Measurements from ENCODE around the gene RDH14. TPM values are rescaled to one million over a fixed set of nuclear protein-coding genes. Genes with fewer than 3 reads are reported as not detected.

The RDH14 gene
- total RNA-seq, 1 donor from 2014 or later = 18.8 TPM

DNA sequence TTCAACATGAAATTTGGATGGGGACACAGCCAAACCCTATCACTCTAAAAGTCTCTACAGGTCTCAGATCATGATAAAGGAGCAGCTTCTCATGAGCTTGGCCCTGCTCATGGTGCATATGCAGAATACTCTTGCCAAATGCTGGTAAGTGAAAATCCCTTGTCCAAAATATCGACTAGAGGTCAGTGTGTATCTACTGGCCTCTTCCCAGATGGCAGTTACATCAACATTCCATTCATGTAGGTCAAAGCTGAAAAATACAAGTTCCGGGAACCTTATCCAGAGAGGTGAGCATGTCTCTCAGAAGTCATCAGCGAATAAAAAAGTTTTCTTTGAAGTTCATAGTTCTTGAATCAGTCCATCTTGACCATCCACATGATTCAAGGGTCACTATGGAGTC lies 36.5 kb upstream of the RDH14 start:
- no peak overlapping the region for H3K27ac Mint-ChIP-seq (ENCODE audit: unreplicated experiment)
- no peak overlapping the region for H3K4me3 Mint-ChIP-seq (ENCODE audit: unreplicated experiment)
- TF ChIP-seq, protein P1, sequence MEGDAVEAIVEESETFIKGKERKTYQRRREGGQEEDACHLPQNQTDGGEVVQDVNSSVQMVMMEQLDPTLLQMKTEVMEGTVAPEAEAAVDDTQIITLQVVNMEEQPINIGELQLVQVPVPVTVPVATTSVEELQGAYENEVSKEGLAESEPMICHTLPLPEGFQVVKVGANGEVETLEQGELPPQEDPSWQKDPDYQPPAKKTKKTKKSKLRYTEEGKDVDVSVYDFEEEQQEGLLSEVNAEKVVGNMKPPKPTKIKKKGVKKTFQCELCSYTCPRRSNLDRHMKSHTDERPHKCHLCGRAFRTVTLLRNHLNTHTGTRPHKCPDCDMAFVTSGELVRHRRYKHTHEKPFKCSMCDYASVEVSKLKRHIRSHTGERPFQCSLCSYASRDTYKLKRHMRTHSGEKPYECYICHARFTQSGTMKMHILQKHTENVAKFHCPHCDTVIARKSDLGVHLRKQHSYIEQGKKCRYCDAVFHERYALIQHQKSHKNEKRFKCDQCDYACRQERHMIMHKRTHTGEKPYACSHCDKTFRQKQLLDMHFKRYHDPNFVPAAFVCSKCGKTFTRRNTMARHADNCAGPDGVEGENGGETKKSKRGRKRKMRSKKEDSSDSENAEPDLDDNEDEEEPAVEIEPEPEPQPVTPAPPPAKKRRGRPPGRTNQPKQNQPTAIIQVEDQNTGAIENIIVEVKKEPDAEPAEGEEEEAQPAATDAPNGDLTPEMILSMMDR (IDR thresholded peaks at IDR 0.05) = no peak
- no peak for DNase-seq (ENCODE audit: low spot score)
- peaks cover 3% of the 10 kb centered on the region for H3K4me1 Mint-ChIP-seq (ENCODE audit: low read depth)
- H3K27me3 Mint-ChIP-seq (ENCODE audit: low read depth) = no peaks in the 10 kb centered on the region
- no peaks in the 10 kb centered on the region for H3K9me3 Mint-ChIP-seq (ENCODE audit: low read depth)
- H3K36me3 Mint-ChIP-seq (ENCODE audit: low read depth) = no peaks in the 10 kb centered on the region

DNA sequence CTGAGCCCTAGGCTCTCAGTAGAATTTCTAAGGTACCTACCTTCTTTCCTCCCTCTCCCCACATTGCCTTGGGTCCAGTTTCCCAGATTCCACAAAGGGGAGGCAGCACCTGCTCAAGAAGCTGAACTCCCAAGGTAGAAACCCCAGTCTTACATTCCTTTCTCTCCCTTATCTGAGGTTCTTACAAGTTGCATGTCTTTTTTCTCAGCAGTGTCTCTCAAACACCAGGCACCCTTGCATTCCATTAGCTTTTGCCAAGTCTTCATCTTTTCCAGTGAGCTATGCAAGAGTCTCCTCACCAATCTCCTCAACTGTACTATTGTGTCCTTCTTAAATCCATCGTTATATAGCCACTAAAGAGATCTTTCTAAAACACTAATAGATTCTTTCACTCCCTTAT lies 33.0 kb upstream of the RDH14 start:
- Mint-ChIP-seq H3K36me3 (ENCODE audit: low read depth) (no peaks in the 10 kb centered on the region), H3K27ac (ENCODE audit: unreplicated experiment) (no peak overlapping the region), H3K9me3 (ENCODE audit: low read depth) (no peaks in the 10 kb centered on the region), H3K4me1 (ENCODE audit: low read depth) (peaks cover 3% of the 10 kb centered on the region), H3K4me3 (ENCODE audit: unreplicated experiment) (no peak overlapping the region), H3K27me3 (ENCODE audit: low read depth) (no peaks in the 10 kb centered on the region)
- DNase-seq (ENCODE audit: low spot score) = no peak
- TF ChIP-seq, protein P1 (IDR thresholded peaks at IDR 0.05) = no peak

DNA sequence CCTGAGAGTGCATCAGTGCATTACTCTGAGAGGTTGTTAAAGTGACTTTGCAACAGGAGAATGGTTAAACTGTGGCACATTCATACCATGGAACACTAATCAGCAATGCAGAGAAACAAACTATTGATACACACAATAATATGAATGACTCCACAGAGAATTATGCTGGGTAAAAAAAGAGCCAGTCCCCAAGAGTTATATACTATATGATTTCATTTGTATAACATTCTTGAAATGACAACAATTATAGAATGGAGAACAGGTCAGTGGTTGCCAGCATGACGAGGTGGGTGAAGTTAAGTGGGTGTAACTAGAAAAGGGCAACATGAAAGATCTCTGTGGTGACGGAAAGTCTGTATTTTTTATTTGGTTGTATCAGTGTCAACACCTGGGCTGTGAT lies 31.9 kb upstream of the RDH14 start:
- H3K9me3 Mint-ChIP-seq (ENCODE audit: low read depth) = no peaks in the 10 kb centered on the region
- TF ChIP-seq, protein P1 (IDR thresholded peaks at IDR 0.05) = no peak
- no peak for DNase-seq (ENCODE audit: low spot score)
- H3K27me3 Mint-ChIP-seq (ENCODE audit: low read depth) = no peaks in the 10 kb centered on the region
- no peak overlapping the region for H3K4me3 Mint-ChIP-seq (ENCODE audit: unreplicated experiment)
- no peaks in the 10 kb centered on the region for H3K36me3 Mint-ChIP-seq (ENCODE audit: low read depth)
- H3K27ac Mint-ChIP-seq (ENCODE audit: unreplicated experiment) = no peak overlapping the region
- H3K4me1 Mint-ChIP-seq (ENCODE audit: low read depth) = peaks cover 3% of the 10 kb centered on the region

DNA sequence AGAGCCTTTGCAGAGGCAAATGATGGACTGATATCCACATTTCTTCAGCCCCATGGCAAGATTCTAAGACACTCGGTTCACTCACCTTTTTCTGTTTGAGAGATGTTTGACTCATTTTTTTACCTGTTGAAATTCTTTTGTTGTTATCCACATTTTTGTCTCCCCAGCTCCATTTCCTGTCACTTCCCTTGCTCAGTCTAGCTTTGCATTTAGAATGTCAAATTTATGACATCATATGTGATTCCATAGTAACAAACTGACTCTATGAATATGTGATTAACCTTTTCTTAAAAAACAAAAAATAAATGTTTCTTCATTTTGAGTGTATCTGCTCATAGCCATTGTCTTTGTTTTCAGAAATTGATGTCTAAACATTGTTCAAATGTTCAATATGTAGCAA lies 28.9 kb upstream of the RDH14 start, which contains the start of gene NT5C1B:
NT5C1B (minus strand) TSS at position 216 of the 400 bp plus-strand sequence; CDS start at position 115, 101 bp downstream.
- TF ChIP-seq, protein P1 (IDR thresholded peaks at IDR 0.05) = no peak
- Mint-ChIP-seq H3K27me3 (ENCODE audit: low read depth) (no peaks in the 10 kb centered on the region), H3K27ac (ENCODE audit: unreplicated experiment) (no peak within 1 kb of the TSS), H3K4me3 (ENCODE audit: unreplicated experiment) (no peak within 1 kb of the TSS), H3K4me1 (ENCODE audit: low read depth) (peaks cover 3% of the 10 kb centered on the region), H3K36me3 (ENCODE audit: low read depth) (no peaks in the 10 kb centered on the region), H3K9me3 (ENCODE audit: low read depth) (peaks cover 11% of the 10 kb centered on the region)
- no peak for DNase-seq (ENCODE audit: low spot score)

DNA sequence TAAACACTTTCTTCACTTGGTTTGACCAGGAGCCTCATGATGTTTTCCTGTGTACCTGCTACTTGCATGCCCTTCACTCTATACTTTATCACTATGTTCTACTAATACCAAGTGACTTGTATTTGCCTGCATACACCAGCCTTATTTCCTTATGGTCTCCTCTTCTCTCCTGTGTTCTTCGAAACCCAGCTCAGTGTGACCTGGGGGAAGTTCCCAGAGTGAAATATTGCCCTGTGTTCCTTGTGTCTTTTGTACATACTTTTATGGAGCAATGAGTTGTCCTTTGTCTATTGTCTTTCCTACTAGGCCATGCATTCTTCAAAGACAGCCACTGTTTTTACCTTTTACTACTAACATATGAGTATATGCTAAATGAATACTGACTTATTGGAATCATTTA lies 28.3 kb upstream of the RDH14 start:
- Mint-ChIP-seq H3K27me3 (ENCODE audit: low read depth) (no peaks in the 10 kb centered on the region), H3K4me1 (ENCODE audit: low read depth) (peaks cover 3% of the 10 kb centered on the region), H3K27ac (ENCODE audit: unreplicated experiment) (no peak overlapping the region), H3K9me3 (ENCODE audit: low read depth) (peaks cover 11% of the 10 kb centered on the region), H3K36me3 (ENCODE audit: low read depth) (no peaks in the 10 kb centered on the region), H3K4me3 (ENCODE audit: unreplicated experiment) (no peak overlapping the region)
- TF ChIP-seq, protein P1 (IDR thresholded peaks at IDR 0.05) = no peak
- DNase-seq (ENCODE audit: low spot score) = no peak

Measured in chondrocyte (in vitro differentiated cells).